ENCODE results near the gene COPE.

Gene COPE

DNA sequence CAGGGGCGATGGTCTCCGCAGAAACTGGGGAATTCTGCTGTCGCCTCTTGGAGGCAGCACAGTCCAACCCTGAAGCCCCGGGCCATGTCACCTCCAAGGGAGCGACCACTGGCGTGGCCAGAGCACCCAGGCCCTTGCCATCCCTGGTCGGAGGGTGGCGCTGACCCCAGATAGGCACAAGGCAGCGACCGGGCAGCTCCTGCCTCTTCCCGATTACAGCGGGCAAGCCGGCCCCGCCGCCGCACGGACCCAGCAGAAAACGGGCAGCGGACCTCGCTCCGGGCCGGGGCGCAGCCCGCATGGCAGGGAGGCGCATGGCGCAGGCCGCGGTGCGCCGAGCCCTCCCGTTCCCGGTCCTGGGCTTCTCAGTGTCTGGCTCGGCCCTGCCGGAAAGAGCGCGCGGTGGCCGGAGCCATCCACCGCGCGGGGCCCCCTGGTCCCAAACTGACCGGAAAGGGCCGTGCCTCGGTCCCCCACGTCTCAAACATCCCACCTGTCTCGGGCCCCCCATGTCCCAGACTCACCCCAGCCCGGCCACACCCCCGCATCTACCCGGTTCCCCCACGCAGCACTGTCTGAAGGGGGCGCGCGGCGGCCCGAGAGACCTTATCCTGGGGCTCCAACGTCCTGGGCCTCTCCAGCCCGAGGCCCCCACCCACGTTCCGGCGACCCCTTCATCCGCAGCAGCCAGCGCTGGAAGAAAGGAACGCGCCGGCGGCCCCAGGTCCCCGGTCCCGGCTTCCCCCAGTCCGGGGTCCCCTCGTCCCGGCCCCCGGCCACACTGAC, 24.0 kb downstream of the COPE start:
- no peak for DNase-seq (ENCODE audit: extremely low read depth in 1 of 2, low read depth in 1 of 2)

DNA sequence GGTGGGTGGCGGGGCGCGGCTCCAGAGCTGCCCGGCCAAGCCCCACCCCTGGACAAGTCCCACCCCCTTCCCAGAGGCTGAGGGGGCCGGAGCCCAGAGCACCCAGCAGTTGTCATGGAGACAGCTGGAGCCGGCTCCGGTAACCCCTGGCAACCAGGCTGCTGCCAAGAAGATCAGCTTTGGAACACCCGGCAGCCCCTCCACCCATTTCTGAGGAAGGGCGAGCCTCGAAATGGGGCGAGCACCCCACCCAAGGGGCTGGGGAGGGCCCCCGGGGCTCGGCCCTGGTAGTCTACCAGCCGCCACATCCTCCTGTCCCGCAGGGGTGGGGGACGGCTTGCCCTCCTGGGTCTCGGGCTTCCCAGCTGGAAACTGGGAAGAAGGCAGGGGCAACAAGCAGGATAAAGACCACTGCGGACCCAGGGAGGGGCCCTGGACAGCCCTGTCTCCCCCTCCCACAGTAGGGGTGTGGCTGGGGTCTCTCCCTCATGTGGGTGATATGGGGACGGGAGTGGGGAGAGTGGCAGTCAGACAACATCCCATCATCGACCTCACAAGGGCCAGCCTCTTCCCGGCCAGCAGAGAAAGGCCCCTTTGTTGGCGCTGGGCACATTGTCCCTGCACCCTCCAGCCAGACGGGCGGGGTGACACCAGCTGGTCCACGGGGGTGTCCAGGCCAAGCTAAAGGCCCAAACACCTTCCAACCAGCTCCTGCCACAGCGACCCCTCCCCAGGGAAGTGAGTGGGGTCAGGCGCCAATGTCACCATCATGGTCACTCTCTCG, 24.7 kb downstream of the COPE start:
- no peak for DNase-seq (ENCODE audit: extremely low read depth in 1 of 2, low read depth in 1 of 2)

DNA sequence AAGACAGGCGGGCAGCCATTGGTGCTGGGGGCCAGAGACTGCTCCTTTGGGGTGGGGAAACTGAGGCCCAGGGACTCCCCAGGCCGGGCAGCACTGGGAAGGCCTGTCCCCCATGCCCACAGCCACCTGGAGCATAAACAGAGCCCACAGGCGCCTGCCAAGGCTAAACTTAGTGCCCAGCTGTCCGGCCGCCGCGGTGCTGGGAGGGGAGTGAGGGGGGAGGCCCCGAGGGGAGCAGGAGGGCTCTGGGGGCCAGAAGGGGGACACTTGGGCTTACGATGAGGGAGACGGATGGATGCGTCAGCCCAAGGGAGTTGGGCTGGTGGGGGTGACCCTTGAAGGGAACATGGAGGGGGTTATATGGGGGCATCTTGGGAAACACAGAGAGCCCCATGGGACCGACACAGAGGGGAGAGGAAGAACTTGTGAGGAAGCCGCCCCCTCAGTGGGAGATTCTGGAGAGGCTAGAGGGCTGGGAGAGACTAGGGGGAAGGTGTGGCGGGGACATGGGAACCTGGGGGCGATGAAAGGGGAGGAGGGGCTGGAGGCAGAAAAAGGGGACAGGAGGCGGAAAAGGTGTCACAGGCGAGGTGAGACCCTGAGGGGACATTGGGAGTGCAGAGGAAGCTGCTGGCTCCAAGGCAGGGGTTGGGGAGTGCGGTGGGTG, 25.5 kb downstream of the COPE start:
- no peak for DNase-seq (ENCODE audit: extremely low read depth in 1 of 2, low read depth in 1 of 2)

DNA sequence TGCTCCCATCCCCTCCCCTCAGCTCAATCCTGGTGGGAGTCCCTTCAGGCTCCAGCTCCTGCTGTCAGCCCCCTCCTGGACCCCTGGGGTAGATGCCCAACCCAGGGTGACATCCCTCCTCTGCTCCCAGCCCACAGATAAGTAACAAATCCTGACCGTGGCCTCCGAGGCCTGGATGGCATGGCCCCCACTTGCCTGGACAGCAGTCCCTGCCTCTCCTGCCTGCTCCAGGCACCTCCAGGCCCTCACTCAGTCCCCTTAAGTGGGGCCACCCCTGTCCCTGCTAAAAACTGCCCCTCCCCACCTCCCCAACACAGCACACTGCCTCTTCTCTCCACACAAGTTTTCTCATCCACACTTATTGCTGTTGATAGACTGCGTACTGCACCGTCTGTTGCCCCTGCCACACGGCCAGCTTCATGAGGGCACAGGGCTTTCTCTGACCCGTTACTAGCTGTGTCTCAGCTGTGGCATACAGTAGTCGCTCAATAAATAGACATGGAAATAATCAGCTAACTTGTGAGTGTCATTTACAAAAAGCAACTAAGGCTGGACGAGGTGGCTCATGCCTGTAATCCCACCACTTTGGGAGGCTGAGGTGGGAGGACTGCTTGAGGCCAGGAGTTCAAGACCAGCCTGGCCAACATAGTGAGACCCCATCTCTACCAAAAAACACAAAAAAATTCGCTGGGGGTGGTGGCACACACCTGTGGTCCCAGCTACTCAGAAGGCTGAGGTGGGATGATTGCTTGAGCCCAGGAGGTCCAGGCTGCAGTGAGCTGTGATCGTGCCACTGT, 29.0 kb downstream of the COPE start:
- DNase-seq (ENCODE audit: extremely low read depth in 1 of 2, low read depth in 1 of 2) = no peak

DNA sequence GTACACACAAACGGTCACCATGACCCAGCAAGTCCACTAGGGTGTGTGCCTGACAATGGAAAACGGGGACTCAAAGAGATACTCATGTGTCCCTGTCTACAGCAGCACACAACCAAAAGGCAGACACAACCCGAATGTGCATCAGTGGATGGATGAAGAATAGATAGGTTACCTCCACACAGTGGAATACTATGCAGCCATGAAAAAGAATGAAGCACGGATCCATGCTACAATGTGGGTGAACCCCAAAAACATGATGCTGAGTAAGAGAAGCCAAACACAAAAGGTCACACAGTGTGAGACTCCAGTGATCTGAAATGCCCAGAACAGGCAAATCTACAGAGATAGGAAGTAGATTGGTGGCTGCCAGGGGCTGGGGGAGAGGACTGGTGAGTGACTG, 32.2 kb downstream of the COPE start:
- DNase-seq (ENCODE audit: extremely low read depth in 1 of 2, low read depth in 1 of 2) = no peak

DNA sequence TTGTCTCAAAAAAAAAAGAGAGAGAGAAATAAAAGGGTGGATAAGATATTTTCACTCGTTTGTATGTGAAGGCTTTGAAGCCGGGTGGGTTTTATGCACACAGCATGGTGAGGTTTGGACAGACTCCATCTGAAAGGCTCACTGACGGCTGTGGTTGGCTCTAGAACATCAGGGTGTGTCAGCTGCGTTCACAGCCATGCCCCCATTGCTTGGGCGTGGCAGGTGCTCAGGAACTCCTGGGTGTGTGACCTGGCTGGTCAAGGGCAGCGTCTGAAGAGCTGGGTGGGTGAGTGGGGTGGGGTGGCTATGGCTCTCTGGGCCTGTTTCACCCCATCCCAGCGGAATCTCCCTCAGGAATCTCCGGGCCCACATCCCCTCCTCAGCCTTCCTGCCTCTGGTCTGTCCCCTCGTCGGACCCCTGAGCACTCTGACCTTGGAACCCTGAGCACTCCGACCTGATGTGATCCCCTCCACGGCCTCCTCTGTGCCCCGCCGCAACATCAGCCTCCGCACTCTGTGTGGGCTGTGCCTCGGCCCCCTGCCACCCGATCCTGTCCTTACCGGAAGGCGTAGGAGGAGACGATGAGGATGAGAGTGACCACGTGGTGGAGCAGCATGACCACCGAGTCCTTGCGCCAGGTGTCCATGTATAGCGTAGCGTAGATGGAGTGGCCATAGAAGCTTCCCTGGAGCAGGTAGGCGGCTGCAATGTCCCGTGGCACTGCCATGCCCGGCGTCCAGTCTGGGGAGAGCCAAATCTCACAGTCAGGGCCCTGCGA, 35.5 kb downstream of the COPE start:
- DNase-seq (ENCODE audit: extremely low read depth in 1 of 2, low read depth in 1 of 2) = no peak

DNA sequence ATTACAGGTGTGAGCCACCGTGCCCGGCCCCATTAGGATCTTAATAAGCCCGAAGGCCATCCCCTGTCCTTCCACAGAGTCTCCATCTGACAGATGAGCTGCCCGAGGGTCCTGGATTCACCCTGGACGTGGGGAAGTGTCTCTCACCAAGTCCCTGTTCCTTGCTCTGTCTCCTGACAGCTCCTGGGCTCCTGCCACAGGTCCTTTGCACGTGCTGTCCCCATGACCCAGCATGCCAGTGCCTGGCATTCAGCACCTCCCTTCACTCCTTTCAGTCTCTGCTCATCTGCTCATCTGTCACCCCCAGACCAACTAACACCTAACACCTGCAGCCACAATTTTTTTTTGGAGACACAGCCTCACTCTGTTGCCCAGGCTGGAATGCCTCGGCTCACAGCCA, 37.7 kb downstream of the COPE start:
- DNase-seq (ENCODE audit: extremely low read depth in 1 of 2, low read depth in 1 of 2) = no peak

DNA sequence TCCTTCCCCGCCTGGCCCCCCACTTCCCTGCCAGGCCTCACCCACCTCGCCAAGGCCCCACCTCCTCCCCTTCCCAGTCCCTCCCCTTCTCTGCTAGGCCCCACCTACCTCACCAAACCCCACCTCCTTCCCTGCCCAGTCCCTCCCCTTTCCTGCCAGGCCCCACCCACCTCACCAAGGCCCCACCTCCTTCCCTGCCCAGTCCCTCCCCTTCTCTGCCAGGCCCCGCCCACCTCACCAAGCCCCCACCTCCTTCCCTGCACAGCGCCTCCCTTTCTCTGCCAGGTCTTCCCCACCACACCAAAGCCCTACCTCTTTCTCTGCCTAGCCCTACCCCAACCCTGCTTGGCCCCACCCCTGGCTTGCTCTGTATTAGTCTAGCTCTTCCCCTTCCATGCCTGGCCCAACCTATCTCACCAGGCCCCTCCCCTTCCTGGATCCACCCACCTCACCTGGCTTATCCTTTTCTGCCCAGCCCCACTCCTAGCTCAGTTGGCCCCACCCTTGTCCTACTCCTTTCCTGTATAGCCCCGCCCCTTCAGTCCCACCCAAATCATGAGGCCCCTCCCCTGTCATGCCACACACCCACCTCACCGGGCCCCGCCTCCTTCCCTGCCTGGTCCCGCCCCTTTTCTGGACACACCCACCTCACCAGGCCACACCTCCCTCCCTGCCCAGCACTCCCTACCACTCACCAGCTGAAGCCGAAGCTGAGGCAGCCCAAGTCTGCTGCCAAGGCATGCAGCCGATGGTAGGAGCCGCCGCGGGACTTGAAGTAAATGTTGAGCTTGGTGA, 39.4 kb downstream of the COPE start:
- no peak for DNase-seq (ENCODE audit: extremely low read depth in 1 of 2, low read depth in 1 of 2)

DNA sequence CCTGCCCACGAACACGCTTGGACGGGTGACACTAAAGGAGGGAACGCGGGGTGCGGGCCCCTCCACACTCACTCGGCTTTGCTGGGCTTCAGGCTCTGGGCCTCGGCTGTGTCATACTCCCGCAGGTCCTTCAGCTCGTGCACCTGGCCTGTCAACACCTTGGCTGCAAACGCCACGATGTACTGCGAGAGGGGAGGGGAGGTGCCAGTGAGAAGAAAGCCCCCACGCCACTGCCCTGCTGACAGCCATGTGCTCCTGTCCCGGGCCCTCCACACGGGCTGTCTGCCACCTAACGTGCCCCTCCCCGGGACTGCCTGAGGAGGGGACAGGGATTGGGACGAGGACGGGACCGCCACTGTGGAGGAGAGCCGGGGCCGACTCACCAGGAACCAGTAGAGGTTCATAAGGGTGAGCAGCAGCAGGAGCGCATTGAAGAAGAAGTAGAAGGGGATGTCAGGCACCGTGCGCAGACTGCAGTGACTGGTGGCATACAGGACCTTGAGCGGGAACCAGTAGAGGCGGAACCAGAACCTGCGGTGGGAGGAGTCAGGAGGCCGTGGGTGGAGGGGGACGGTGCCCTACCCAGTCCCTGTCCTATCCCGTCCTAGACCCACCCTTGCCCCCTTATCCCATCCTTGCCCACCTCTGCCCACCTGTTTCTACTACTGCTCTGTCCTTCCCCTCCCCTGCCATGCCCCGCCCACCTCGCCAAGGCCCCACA, 40.2 kb downstream of the COPE start:
- no peak for DNase-seq (ENCODE audit: extremely low read depth in 1 of 2, low read depth in 1 of 2)

DNA sequence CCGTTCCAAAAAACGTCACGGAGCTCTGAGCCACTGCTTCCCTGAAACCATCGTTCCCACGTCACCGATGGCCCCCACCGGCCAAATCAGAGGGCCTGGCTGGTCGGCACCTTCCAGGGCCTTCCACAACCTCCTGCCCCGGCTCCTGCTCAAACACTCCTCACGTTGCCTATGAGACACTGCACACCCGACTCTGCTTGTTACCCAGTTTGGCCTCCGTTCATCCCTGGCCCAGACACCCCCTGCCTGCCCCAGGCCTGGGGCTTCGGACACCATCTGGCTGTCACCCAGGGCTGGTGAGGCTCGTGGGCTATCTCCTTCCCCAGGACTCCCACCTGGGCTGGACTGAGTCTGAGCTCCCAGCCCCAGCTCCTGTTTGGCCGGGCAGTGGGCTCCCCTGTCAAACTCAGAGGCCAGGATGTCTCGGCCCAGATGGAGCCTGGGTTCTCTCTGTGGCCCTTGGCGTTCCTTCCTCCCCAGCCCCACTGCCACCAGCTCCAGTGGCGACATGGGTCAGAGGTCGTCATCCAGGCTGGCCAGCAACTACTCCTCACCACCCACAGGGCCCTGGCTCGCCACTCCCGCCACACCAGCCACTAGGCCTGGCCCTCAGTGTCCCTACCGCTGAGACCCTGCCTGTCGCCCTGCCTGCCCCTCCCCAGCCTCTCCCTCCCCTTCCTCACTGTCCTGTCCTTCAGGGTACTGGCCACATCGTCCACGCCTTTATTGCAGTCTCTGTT, 41.0 kb downstream of the COPE start:
- DNase-seq (ENCODE audit: extremely low read depth in 1 of 2, low read depth in 1 of 2) = no peak

DNA sequence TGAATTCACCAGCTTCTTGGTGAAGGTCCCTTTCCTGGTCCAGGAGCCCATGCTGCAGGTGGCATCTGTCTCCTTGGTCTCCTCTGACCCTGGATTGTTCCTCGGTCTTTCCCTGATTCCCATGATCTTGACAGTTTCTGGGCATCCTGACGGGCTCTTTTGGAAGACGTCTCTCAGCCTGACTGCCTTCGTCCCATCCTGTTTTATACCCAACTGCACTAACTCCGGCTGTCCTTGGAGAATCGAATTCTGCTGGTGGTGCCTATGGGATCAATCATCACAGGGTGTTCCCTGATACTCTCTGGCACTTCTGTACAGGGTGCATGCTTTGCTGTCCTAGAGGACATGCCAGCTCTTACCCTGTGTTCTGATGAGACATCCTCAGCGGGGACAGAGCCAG, 42.3 kb downstream of the COPE start:
- no peak for DNase-seq (ENCODE audit: extremely low read depth in 1 of 2, low read depth in 1 of 2)

DNA sequence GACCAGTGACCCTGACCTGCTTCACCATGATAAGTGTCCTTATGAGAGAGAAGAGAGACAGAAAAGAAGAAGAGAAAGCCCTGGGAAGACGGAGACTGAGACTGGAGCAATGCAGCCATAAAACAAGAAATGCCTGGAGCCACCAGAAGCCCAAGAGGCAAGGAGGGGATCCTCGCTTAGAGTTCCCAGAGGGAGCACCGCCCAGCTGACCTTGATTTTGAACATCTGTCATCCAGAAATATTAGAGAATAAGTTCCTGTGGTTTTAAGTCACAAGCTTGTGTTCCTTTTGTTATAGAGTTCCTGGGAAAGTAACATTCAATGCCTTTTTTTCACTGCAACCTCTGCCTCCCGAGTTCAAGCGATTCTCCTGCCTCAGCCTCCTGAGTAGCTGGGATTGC, 43.5 kb downstream of the COPE start:
- DNase-seq (ENCODE audit: extremely low read depth in 1 of 2, low read depth in 1 of 2) = no peak

DNA sequence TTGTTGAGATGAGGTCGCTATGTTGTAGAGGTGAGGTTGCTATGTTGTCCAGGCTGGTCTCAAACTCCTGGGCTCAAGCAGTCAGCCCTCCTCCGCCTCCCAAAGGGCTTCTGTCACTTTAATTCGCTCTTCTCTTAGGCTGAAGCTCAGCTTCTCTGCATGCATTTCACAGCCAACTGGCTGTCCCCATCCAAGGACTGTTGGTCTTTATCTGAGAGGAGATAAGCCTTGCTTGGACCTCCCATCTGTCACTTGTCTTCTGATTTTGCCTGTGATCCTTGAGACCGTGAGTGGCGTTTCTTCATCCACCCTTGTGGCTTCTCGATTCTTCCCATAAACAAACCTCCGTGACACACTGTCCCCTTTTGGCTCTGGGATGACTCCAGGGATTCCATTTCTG, 47.6 kb downstream of the COPE start:
- DNase-seq (ENCODE audit: extremely low read depth in 1 of 2, low read depth in 1 of 2) = no peak

DNA sequence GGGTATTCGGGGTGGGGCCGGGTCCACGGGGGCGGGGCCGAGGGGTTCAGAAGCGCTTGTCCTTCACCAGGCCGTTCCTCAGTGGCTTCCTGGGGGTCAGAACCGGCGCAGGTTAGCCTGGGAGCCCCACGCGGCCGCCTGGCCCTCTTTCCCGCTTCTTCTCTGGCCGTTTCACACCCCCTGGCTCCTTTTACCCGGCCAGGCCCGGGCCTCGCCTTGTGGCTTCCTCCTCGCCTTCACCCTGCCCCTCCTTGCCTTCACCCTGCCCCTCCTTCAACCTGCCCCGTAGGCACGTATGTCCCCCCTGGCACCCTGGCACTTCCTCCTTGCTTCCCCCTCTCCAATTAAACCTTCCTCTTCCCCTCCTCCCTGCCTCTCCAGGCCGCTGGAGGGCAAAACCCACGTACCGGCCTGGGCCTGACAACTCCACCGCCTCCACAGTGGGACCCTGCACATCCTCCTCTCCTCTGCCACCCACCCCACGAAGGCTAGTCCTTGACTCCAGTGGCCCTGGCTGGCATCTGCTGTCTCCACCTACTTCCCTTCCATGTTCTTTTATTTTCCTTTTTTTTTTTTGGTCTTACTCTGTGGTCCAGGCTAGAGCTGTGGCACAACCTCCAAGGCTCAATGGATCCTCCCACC, 48.5 kb downstream of the COPE start:
- DNase-seq (ENCODE audit: extremely low read depth in 1 of 2, low read depth in 1 of 2) = no peak

DNA sequence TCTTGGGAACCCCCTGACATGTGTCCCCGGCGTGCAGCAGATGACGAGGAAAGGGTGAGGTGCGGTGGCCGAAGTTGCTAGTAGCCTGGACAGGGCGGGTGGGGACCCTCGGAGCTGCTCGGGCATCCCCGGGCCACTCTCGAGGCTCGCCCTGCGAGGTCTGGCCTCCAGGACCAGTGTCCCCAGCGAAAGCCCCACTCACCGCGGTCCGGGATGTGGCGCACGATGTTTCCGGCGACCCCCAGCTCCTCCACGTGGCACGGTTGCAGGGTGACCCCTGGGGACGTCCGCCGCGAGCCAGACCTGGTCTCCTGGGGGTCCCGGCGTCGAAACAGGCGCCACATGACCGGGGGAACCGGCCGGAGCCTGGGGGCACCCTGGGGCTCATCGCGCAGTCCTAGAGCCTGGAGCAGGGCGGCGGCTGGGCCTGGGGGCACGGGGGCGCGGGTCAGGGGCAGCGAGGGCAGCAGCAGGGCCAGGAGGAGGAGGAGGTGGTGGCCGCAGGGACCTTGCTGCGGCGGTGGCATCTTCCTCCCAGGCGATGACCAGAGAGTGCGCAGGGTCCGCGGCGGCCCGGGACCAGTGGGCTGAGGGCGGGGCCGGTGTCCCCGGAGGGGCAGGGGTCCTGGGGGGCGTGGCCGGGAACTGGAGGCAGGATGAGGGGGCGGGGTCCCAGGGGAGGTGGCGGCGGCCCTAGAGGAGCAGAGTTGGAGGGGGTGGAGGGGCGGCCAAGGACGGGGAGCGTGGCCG, 49.2 kb downstream of the COPE start:
- no peak for DNase-seq (ENCODE audit: extremely low read depth in 1 of 2, low read depth in 1 of 2)

DNA sequence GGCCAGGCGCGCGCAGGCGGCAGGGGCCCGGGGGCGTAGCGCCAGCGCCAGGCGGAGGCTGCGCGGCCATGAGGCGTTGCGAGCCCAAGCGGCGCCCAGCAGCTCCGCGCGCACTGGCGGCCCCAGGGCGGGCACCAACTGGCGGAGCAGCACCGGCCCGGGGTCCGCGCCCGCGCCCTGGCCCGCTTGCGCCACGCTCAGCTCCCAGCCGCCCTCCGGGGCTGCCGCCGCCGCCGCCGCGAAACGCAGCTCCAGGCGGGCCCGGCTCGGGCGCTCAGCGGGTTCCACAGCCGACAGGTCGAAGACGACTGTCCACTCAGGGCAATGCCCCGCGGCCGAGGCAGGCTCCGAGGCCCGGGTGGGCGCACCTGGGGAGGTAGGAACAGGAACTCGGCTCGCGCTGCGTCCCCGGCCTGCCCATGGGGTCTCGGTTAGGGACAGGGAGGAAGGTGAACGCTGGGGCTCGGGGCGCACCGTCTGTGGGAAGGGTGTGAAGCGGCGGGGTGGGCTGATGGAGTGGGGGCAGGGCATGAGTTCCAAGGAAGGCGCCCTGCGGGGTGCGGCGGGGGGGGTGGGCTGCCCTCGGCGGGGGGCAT, 50.1 kb downstream of the COPE start:
- DNase-seq (ENCODE audit: extremely low read depth in 1 of 2, low read depth in 1 of 2) = no peak

All from activated CD8-positive, alpha-beta memory T cell treated with anti-CD3 and anti-CD28 coated beads for 1 hour (primary cell).